Activated T-cell treated with anti-CD3 and anti-CD28 coated beads for 1 hour (primary cell): ENCODE measurements around the gene USH1G.
A peak's percentile ranks its signal among the peaks of the same experiment; 100 is the strongest.
"Not testable (repeated sequence)": the region's sequence is repeated elsewhere in the genome, so short reads cannot be mapped to it uniquely, and the experiment has no call there.

Experiments
- DNase-seq: peaks from one replicate; pipeline ENCODE4 v3.0.0-alpha.2; 2020; ENCODE audit warnings: low read depth

USH1G gene

DNA sequence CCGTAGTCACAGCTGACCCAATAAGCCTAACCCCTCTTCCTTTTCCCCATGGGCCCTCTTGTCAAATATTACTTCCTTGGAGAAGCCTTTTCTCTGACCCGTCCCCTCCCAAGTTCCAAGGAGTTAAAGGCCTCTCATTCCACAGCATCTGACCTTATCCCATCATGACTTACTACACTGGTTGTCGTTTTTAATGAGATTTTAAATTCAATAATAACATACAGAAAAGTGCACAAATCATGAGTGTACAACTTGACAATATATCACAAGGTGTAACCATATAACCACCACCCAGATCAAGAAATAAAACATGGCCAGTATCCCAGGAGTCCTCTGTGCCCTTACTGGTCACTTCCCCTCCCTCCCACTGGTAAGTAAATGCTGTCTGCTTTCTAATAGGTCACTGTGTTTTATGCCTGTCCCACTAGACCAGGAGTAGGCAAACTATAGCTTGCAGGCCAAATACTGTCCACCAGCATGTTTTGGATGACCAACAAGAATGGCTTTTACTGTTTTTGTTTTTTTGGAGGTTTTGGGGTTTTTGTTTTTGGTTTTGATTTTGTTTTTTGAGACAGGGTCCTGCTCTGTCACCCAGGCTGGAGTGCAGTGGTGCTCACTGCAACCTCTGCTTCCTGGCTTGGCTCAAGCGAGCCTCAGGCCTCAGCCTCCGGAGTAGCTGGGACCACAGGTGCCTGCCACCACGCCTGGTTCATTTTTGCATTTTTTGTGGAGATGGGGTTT, 49.0 kb downstream of the USH1G start:
- no peak for DNase-seq

DNA sequence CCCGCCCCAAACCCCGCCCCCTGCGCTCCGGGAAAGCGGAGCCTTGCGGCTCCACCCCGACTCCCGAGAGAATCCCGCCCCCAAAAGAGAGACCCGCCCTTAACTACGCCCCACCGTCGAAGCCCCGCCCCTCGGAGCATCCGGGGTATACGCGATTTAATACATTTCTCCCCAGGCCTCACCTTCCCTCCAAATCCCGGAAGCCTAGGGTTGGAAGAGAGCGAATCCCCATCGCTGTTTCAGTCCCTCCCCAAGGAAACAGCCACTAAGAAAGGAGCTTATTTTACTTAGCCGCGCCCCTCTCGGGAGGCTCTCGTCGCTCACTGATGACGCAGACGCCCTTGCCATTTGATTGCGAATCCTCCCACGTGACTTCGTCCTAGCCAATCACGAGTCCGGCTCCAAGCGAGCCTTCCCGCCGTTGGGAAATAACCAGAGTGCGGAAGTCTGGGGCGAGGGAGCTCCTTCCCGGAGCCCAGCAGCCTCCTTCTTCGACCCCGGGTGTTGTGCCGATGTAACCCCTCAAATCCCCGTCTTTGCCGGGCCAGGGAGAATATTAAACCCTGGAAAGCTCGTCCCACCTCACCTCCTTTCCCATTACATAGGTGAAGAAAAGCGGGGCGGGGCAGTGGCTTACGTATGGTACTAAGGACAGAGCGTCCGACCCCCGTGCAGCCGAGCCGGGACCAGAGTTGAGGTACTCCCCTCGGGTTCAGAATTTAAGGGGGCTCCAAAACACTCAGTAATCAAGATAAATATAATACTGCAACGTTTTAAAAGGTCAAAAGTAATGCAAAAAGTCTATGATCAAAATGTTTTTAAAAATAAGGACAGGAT, 49.8 kb downstream of the USH1G start:
- peak; percentile 98 for DNase-seq

DNA sequence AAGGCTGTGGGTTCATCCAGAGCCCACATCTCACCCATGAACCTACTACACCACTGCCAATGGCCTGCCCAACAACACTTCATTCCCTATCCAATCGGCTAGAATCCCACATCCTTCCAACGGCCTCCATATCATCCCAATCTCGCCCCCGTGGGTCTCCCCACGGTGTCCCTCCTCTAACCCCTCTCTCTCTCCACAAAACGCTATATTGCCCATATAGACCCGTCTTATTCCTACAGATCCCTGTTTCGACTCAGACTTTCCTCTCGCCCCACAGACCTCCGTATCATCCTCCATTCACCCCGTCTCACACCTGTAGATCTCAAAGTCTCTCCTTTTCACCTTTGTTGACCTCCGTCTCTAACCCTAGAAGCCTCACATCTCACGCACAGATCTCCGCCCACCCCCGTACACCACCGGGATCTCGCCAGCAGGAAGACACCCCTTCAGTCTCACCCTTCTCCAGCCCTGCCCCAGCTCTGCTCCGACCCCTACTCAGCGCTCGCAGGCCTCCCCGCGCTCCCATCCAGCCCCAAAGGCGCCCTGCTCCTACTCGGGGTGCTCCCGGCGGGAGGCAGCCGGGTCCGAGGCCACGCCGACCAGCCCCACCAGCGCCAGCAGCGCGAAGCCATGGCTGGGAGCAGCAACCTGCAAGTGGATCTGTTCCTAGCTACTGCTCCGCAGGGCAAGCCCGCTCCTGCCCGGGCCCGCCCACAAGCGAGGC, 50.6 kb downstream of the USH1G start, which contains the start of gene FDXR:
Gene FDXR (minus strand): TSS at position 682 of the 724 bp plus-strand sequence. CDS start 50 bp downstream, at position 632.
- no peak for DNase-seq

- DNase-seq, result no peak
Observed at GRCh38 chr17:74871356-74872076, 51.5 kb downstream of the USH1G start.

DNA sequence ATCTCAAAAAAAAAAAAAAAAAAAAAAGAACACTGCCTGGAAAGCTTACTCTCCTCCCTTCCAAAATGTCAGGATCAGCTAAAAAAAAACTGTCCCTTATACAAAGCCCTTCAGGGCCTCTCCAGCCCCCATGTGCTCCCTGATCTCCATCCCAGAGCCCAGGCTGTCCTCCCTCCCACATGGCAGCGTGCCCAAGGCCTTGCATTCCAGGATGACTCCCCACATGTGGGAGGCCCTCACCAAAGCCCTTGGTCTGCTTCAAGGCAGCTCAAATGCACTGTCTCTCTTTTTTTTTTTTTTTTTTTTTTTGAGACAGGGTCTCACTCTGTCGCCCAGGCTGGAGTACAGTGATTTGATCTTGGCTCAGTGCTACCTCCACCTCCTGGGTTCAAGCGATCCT, 52.5 kb downstream of the USH1G start:
- no peak for DNase-seq

GRCh38 chr17:74870028-74870427, 53.0 kb downstream of the USH1G start:
- not testable (repeated sequence) for DNase-seq

GRCh38 chr17:74868908-74869255, 54.2 kb downstream of the USH1G start:
- no peak for DNase-seq

DNA sequence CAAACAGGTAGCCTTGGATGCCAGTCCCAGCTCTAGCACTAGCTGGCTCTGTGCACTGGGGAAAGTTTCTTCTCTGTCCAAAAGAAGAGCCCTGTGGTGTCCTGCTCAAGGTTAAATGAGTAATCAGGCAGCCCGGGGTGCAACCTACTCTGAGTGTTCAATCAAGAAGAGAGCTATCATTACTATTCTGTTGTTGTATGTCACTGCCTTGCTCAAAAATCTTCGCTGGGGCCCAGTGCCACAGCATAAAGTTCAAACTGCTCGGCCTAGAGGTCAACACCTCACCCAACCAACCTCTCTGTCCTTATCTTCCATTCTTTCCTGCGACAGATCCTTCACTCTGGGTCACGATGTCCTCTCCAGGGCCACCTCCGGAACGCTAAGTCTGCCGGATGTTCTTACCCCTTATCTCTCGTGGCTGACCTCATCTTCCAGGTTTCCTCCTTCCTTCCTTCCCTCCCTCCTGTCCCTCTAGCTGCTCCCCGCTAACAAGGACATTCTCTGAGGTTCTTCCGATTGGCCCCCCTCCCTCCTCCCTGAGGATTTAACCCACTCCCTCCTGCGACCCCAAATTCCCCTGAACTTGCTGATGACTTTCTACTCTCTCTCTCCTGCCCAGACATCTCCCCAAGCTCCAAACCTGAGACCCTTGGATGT, 54.7 kb downstream of the USH1G start:
- no peak for DNase-seq

DNA sequence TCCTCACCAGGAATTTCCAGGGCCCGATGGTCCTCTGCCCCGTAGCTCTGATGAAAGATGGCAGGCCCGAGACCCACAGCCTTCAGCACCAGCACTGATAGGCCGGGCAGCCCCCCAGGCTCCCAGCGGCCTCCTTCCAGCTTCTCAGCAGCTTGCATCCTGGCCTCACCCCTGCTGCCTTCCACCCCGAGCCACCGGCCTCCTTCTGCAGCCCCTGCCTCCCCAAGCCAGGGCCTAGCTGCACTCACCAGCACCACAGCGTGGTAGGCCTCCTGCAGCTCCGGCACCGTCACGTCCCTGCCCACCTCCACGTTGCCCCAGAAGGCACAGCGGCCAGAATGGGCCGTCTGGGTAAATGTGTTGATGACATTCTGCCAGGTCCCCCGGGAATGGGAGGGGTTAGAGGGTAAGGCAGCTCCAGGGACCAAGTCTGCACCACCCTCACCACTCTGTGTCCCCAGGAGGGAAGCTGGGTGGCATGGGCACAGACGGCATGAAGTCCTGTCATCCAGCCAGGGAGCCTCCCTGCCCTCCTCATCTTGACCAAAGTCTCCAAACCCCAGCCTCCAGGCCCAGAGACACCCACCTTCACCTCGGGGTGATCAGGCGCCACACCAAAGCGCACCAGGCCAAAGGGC, 56.7 kb downstream of the USH1G start:
- no peak for DNase-seq
